Lower lobe of right lung (tissue), 2 donors: Measurements from ENCODE around the gene VCPKMT. TPM values are rescaled to one million over a fixed set of nuclear protein-coding genes. Genes with fewer than 3 reads are reported as not detected.
A peak's percentile ranks its signal among the peaks of the same experiment; 100 is the strongest.
"Not testable (repeated sequence)": the region's sequence is repeated elsewhere in the genome, so short reads cannot be mapped to it uniquely, and the experiment has no call there.

Experiments used
- ATAC-seq, 2 donors: fragments of 200-7000 bp; cut with Tn5 transposase; one replicate each; pipeline ENCODE4 v1.9.1; 2020 to 2022; ENCODE audit warnings: mild to moderate bottlenecking in 2 of 2, moderate library complexity in 2 of 2
- DNase-seq: peaks from one replicate; pipeline ENCODE4 v3.0.0-alpha.2; 2020
- H3K27ac ChIP-seq: fragments of 200-600 bp; one replicate; pipeline ENCODE4 v1.8.0; 2022
- H3K27me3 ChIP-seq: fragments of 200-600 bp; one replicate; pipeline ENCODE4 v1.8.0; 2022; ENCODE audit warnings: low read depth
- H3K36me3 ChIP-seq: fragments of 200-600 bp; one replicate; pipeline ENCODE4 v1.8.0; 2022; ENCODE audit warnings: mild to moderate bottlenecking
- H3K4me1 ChIP-seq: fragments of 200-600 bp; one replicate; pipeline ENCODE4 v1.8.0; 2022
- H3K4me3 ChIP-seq: fragments of 200-600 bp; one replicate; pipeline ENCODE4 v1.8.0; 2022; ENCODE audit warnings: mild to moderate bottlenecking
- H3K9me3 ChIP-seq: fragments of 200-600 bp; one replicate; pipeline ENCODE4 v1.8.0; 2022
- CTCF ChIP-seq: fragments of 200-600 bp; IDR thresholded peaks from one replicate; pipeline ENCODE4 v1.8.0; 2022; ENCODE audit warnings: antibody characterized with exemption, mild to moderate bottlenecking
- intact Hi-C: fragments of 100-400 bp; cut with DNase I; formaldehyde crosslinking; loops from one replicate; pipeline ENCODE4 v1.11.0; 2022
- total RNA-seq: library from RNA; stranded (reverse); fragmentation: NEBNext Ultra II Directional; extraction: Animal tissue kit (Norgen Biotek cat#: 25700); gene quantifications from one replicate; pipeline ENCODE4 v1.2.1, GENCODE V29; 2021
- donor health status: DM: no; HTN: yes; CAD: no; lungs with severe emphysema.

Gene VCPKMT
- total RNA-seq, 1 donor from 2014 or later, result 8.0 TPM

GRCh38 chr14:50084666-50085065 lies 31.7 kb downstream of the VCPKMT start:
- H3K36me3 ChIP-seq, result no peaks in the 10 kb centered on the region
- no peak overlapping the region for H3K27ac ChIP-seq
- H3K4me1 ChIP-seq, result peaks cover 11% of the 10 kb centered on the region
- no peaks in the 10 kb centered on the region for H3K27me3 ChIP-seq
- DNase-seq, result no peak
- no peaks in the 10 kb centered on the region for H3K9me3 ChIP-seq
- intact Hi-C loops, result no loop called here
- TF ChIP-seq CTCF, result no peak
- no peak for ATAC-seq
- H3K4me3 ChIP-seq, result no peak overlapping the region

- Histone ChIP-seq H3K27me3 (no peaks in the 10 kb centered on the region), H3K4me3 (no peak overlapping the region), H3K4me1 (peaks cover 11% of the 10 kb centered on the region), H3K36me3 (no peaks in the 10 kb centered on the region), H3K9me3 (no peaks in the 10 kb centered on the region), H3K27ac (peak overlapping the region; percentile 61)
- TF ChIP-seq CTCF, result no peak
- ATAC-seq, result peak; percentile 21 to 24
- intact Hi-C loops, result no loop called here
- DNase-seq, result no peak
Measured at GRCh38 chr14:50083467-50084337, 32.7 kb downstream of the VCPKMT start.

GRCh38 chr14:50082784-50083466 lies 33.4 kb downstream of the VCPKMT start:
- ATAC-seq, result peak; percentile 78 to 83

GRCh38 chr14:50082308-50082742 lies 34.0 kb downstream of the VCPKMT start:
- intact Hi-C loops, result no loop called here
- no peaks in the 10 kb centered on the region for H3K27me3 ChIP-seq
- no peaks in the 10 kb centered on the region for H3K36me3 ChIP-seq
- H3K4me1 ChIP-seq, result peaks cover 11% of the 10 kb centered on the region
- ATAC-seq (peak; percentile 58 to 75), DNase-seq (no peak)
- no peak for TF ChIP-seq CTCF
- no peak overlapping the region for H3K4me3 ChIP-seq
- H3K27ac ChIP-seq, result peak overlapping the region; percentile 62
- no peaks in the 10 kb centered on the region for H3K9me3 ChIP-seq

More at GRCh38 chr14:50082784-50083466, 33.4 kb downstream of the VCPKMT start:
- H3K27me3 ChIP-seq, result no peaks in the 10 kb centered on the region
- no peak overlapping the region for H3K4me3 ChIP-seq
- peaks cover 11% of the 10 kb centered on the region for H3K4me1 ChIP-seq
- intact Hi-C loops, result no loop called here
- no peak for DNase-seq
- no peak for TF ChIP-seq CTCF
- H3K36me3 ChIP-seq, result no peaks in the 10 kb centered on the region
- peak overlapping the region; percentile 62 for H3K27ac ChIP-seq
- H3K9me3 ChIP-seq, result no peaks in the 10 kb centered on the region

- DNase-seq, H3K4me3 ChIP-seq, H3K36me3 ChIP-seq, H3K27me3 ChIP-seq, H3K9me3 ChIP-seq, ATAC-seq, intact Hi-C loops, H3K27ac ChIP-seq: not testable (repeated sequence)
- H3K4me1 ChIP-seq, result peaks cover 11% of the 10 kb centered on the region
Measured at GRCh38 chr14:50079103-50079502, 37.3 kb downstream of the VCPKMT start.

- H3K36me3 ChIP-seq, H3K4me1 ChIP-seq, H3K27ac ChIP-seq, DNase-seq, H3K27me3 ChIP-seq, H3K9me3 ChIP-seq, H3K4me3 ChIP-seq, intact Hi-C loops, ATAC-seq: not testable (repeated sequence)
Measured at GRCh38 chr14:50073663-50074062, 42.7 kb downstream of the VCPKMT start.
